ENCODE results near the gene USP11. TPM values are rescaled to one million over a fixed set of nuclear protein-coding genes. Genes with fewer than 3 reads are reported as not detected.

The USP11 gene
- total RNA-seq, 1 donor from 2014 or later: 106 TPM

- H3K27me3 Mint-ChIP-seq (ENCODE audit: insufficient read depth, low read depth): peaks cover 4% of the 10 kb centered on the region
- no peak for DNase-seq (ENCODE audit: low spot score)
- H3K4me3 ChIP-seq: no peak overlapping the region
- no peaks in the 10 kb centered on the region for H3K4me1 ChIP-seq
- no peak overlapping the region for H3K4me3 Mint-ChIP-seq
- H3K9ac ChIP-seq: no peak overlapping the region
- no peak overlapping the region for H3K4me2 ChIP-seq
- no peaks in the 10 kb centered on the region for H3K9me3 Mint-ChIP-seq
- peaks cover 39% of the 10 kb centered on the region for H3K4me1 Mint-ChIP-seq
- no peak overlapping the region for H2AFZ ChIP-seq (replicated peaks)
- no peaks in the 10 kb centered on the region for H3K27me3 ChIP-seq
- H3K9me3 ChIP-seq (ENCODE audit: low read depth): no peaks in the 10 kb centered on the region
- no peaks in the 10 kb centered on the region for H3K79me2 ChIP-seq (ENCODE audit: low read depth)
- TF ChIP-seq EZH2 (IDR thresholded peaks at IDR 0.05): no peak
- no peak for TF ChIP-seq CTCF (IDR thresholded peaks at IDR 0.05)
- TF ChIP-seq EZH2phosphoT487 (IDR thresholded peaks at IDR 0.05): no peak
- H3F3A ChIP-seq (ENCODE audit: low read depth): no peaks in the 10 kb centered on the region
- peak overlapping the region; percentile 81 for H3K27ac Mint-ChIP-seq
- no peaks in the 10 kb centered on the region for H3K36me3 Mint-ChIP-seq
- no peaks in the 10 kb centered on the region for H4K20me1 ChIP-seq (ENCODE audit: low read depth)
- H3K36me3 ChIP-seq: no peaks in the 10 kb centered on the region
- no peak overlapping the region for H3K27ac ChIP-seq
Measured at GRCh38 chrX:47285836-47286320, 53.1 kb downstream of the USP11 start.

- Histone ChIP-seq H3F3A (ENCODE audit: low read depth) (no peaks in the 10 kb centered on the region), H3K27ac (no peak overlapping the region), H3K36me3 (no peaks in the 10 kb centered on the region), H4K20me1 (ENCODE audit: low read depth) (no peaks in the 10 kb centered on the region), H2AFZ (replicated peaks) (no peak overlapping the region), H3K4me2 (no peak overlapping the region), H3K9me3 (ENCODE audit: low read depth) (no peaks in the 10 kb centered on the region), H3K27me3 (no peaks in the 10 kb centered on the region), H3K9ac (no peak overlapping the region), H3K79me2 (ENCODE audit: low read depth) (no peaks in the 10 kb centered on the region), H3K4me1 (no peaks in the 10 kb centered on the region), H3K4me3 (no peak overlapping the region)
- TF ChIP-seq CTCF (IDR thresholded peaks at IDR 0.05) (no peak), EZH2phosphoT487 (IDR thresholded peaks at IDR 0.05) (no peak), EZH2 (IDR thresholded peaks at IDR 0.05) (no peak)
- Mint-ChIP-seq H3K4me3 (no peak overlapping the region), H3K4me1 (peaks cover 17% of the 10 kb centered on the region), H3K27me3 (ENCODE audit: insufficient read depth, low read depth) (peaks cover 8% of the 10 kb centered on the region), H3K36me3 (no peaks in the 10 kb centered on the region), H3K27ac (no peak overlapping the region), H3K9me3 (peaks cover 17% of the 10 kb centered on the region)
- no peak for DNase-seq (ENCODE audit: low spot score)
Measured at GRCh38 chrX:47293106-47293505, 60.3 kb downstream of the USP11 start.

- Mint-ChIP-seq H3K4me3 (no peak overlapping the region), H3K36me3 (no peaks in the 10 kb centered on the region)
- no peak overlapping the region for H3K4me3 ChIP-seq
Measured at GRCh38 chrX:47296766-47297365, 64.1 kb downstream of the USP11 start.

More at GRCh38 chrX:47296766-47297365, 64.1 kb downstream of the USP11 start:
- Histone ChIP-seq H3K36me3 (no peaks in the 10 kb centered on the region), H3K27me3 (no peaks in the 10 kb centered on the region), H3K27ac (no peak overlapping the region), H3K4me2 (no peak overlapping the region), H3K9me3 (ENCODE audit: low read depth) (no peaks in the 10 kb centered on the region), H3K79me2 (ENCODE audit: low read depth) (no peaks in the 10 kb centered on the region), H3K4me1 (no peaks in the 10 kb centered on the region), H3F3A (ENCODE audit: low read depth) (no peaks in the 10 kb centered on the region), H4K20me1 (ENCODE audit: low read depth) (no peaks in the 10 kb centered on the region), H3K9ac (no peak overlapping the region), H2AFZ (replicated peaks) (no peak overlapping the region)
- H3K9me3 Mint-ChIP-seq: peaks cover 16% of the 10 kb centered on the region
- TF ChIP-seq CTCF (IDR thresholded peaks at IDR 0.05): no peak
- TF ChIP-seq EZH2phosphoT487 (IDR thresholded peaks at IDR 0.05): no peak
- TF ChIP-seq EZH2 (IDR thresholded peaks at IDR 0.05): no peak
- peaks cover 20% of the 10 kb centered on the region for H3K4me1 Mint-ChIP-seq
- H3K27ac Mint-ChIP-seq: no peak overlapping the region
- DNase-seq (ENCODE audit: low spot score): no peak
- H3K27me3 Mint-ChIP-seq (ENCODE audit: insufficient read depth, low read depth): peaks cover 8% of the 10 kb centered on the region

Measured in neural progenitor cell (in vitro differentiated cells).